ENCODE results near the gene BRAT1. TPM values are rescaled to one million over a fixed set of nuclear protein-coding genes. Genes with fewer than 3 reads are reported as not detected.

The BRAT1 gene
- total RNA-seq, 1 donor from 2014 or later: 30.5 TPM

- Mint-ChIP-seq H3K9me3 (ENCODE audit: unreplicated experiment) (peaks cover 19% of the 10 kb centered on the region), H3K27ac (ENCODE audit: unreplicated experiment) (peak overlapping the region; percentile 78), H3K4me3 (ENCODE audit: unreplicated experiment) (peak overlapping the region; percentile 92), H3K4me1 (ENCODE audit: low read depth, unreplicated experiment) (peaks cover 14% of the 10 kb centered on the region), H3K27me3 (ENCODE audit: unreplicated experiment) (peaks cover 18% of the 10 kb centered on the region), H3K36me3 (ENCODE audit: unreplicated experiment) (no peaks in the 10 kb centered on the region)
- TF ChIP-seq, protein P1, sequence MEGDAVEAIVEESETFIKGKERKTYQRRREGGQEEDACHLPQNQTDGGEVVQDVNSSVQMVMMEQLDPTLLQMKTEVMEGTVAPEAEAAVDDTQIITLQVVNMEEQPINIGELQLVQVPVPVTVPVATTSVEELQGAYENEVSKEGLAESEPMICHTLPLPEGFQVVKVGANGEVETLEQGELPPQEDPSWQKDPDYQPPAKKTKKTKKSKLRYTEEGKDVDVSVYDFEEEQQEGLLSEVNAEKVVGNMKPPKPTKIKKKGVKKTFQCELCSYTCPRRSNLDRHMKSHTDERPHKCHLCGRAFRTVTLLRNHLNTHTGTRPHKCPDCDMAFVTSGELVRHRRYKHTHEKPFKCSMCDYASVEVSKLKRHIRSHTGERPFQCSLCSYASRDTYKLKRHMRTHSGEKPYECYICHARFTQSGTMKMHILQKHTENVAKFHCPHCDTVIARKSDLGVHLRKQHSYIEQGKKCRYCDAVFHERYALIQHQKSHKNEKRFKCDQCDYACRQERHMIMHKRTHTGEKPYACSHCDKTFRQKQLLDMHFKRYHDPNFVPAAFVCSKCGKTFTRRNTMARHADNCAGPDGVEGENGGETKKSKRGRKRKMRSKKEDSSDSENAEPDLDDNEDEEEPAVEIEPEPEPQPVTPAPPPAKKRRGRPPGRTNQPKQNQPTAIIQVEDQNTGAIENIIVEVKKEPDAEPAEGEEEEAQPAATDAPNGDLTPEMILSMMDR (IDR thresholded peaks at IDR 0.05; ENCODE audit: partially characterized antibody, unreplicated experiment): no peak
- no peak for DNase-seq
Observed at GRCh38 chr7:2521952-2522591, 33.3 kb downstream of the BRAT1 start.

- TF ChIP-seq, protein P1 (IDR thresholded peaks at IDR 0.05; ENCODE audit: partially characterized antibody, unreplicated experiment): no peak
- Mint-ChIP-seq H3K27me3 (ENCODE audit: unreplicated experiment) (peaks cover 15% of the 10 kb centered on the region), H3K4me1 (ENCODE audit: low read depth, unreplicated experiment) (peaks cover 14% of the 10 kb centered on the region), H3K4me3 (ENCODE audit: unreplicated experiment) (peak overlapping the region; percentile 92), H3K36me3 (ENCODE audit: unreplicated experiment) (no peaks in the 10 kb centered on the region), H3K9me3 (ENCODE audit: unreplicated experiment) (peaks cover 19% of the 10 kb centered on the region), H3K27ac (ENCODE audit: unreplicated experiment) (peak overlapping the region; percentile 78)
- no peak for DNase-seq
Observed at GRCh38 chr7:2521341-2521745, 34.0 kb downstream of the BRAT1 start.

GRCh38 chr7:2520761-2521290 lies 34.5 kb downstream of the BRAT1 start:
- peak overlapping the region; percentile 90 for H3K4me3 Mint-ChIP-seq (ENCODE audit: unreplicated experiment)
- H3K4me1 Mint-ChIP-seq (ENCODE audit: low read depth, unreplicated experiment): peaks cover 14% of the 10 kb centered on the region
- H3K27me3 Mint-ChIP-seq (ENCODE audit: unreplicated experiment): peaks cover 15% of the 10 kb centered on the region

DNA sequence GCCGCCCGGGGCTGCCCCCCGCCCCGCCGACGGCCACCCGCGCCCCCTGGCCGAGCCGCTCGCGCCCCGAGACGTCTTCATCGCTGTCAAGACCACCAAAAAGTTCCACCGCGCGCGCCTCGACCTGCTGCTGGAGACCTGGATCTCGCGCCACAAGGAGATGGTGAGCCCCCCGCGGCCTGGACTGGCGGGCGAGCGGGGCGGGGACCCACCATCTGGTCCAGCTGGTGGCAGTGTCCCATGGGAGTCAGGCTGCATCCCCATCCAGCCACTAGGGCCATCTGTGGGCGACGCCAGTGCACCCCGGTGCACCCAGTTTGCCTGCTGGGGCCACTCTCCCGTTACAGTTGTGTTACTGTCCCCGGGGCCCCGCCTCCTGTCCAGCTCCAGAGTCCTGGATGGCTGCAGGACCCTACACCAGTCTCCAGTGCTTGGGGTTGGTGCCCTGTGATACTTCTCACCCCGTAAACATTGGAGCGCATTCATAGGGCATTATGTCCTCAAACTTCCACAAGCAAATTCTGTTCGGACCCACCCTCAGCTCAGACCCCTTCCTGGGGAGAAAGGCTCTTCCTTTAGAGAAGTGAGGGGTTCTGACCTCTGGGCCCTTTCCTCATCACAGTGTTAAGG lies 35.1 kb downstream of the BRAT1 start:
- peaks cover 19% of the 10 kb centered on the region for H3K9me3 Mint-ChIP-seq (ENCODE audit: unreplicated experiment)
- H3K4me3 Mint-ChIP-seq (ENCODE audit: unreplicated experiment): peak overlapping the region; percentile 90

More at GRCh38 chr7:2520761-2521290, 34.5 kb downstream of the BRAT1 start:
- no peak for DNase-seq
- Mint-ChIP-seq H3K27ac (ENCODE audit: unreplicated experiment) (peak overlapping the region; percentile 87), H3K36me3 (ENCODE audit: unreplicated experiment) (no peaks in the 10 kb centered on the region), H3K9me3 (ENCODE audit: unreplicated experiment) (peaks cover 19% of the 10 kb centered on the region)
- TF ChIP-seq, protein P1 (IDR thresholded peaks at IDR 0.05; ENCODE audit: partially characterized antibody, unreplicated experiment): no peak

More for the DNA sequence above, 35.1 kb downstream of the BRAT1 start:
- TF ChIP-seq, protein P1 (IDR thresholded peaks at IDR 0.05; ENCODE audit: partially characterized antibody, unreplicated experiment): no peak
- Mint-ChIP-seq H3K27ac (ENCODE audit: unreplicated experiment) (peak overlapping the region; percentile 87), H3K4me1 (ENCODE audit: low read depth, unreplicated experiment) (peaks cover 14% of the 10 kb centered on the region), H3K27me3 (ENCODE audit: unreplicated experiment) (peaks cover 15% of the 10 kb centered on the region), H3K36me3 (ENCODE audit: unreplicated experiment) (no peaks in the 10 kb centered on the region)
- DNase-seq: peak; percentile 57
